ENCODE data around the gene PFKFB3. TPM values are rescaled to one million over a fixed set of nuclear protein-coding genes. Genes with fewer than 3 reads are reported as not detected.
"Not testable (repeated sequence)": the region's sequence is repeated elsewhere in the genome, so short reads cannot be mapped to it uniquely, and the experiment has no call there.

Gene PFKFB3
- total RNA-seq, 1 donor from 2014 or later: 108 TPM

- DNase-seq: no peak
- H3K36me3 Mint-ChIP-seq (ENCODE audit: low read depth): peaks cover 72% of the 10 kb centered on the region
- intact Hi-C loops (cut with micrococcal nuclease): no loop called here
- no peaks in the 10 kb centered on the region for H3K9me3 Mint-ChIP-seq
- H3K4me1 Mint-ChIP-seq: peaks cover 17% of the 10 kb centered on the region
- peak overlapping the region; percentile 11 for H3K27ac Mint-ChIP-seq
- H3K4me3 Mint-ChIP-seq: no peak overlapping the region
- no peaks in the 10 kb centered on the region for H3K27me3 Mint-ChIP-seq
These were observed 30.4 kb downstream of the PFKFB3 start for GRCh38 chr10:6232846-6233724.

- intact Hi-C loops (cut with micrococcal nuclease): no loop called here
- Mint-ChIP-seq H3K4me1 (peaks cover 18% of the 10 kb centered on the region), H3K9me3 (peaks cover 3% of the 10 kb centered on the region), H3K36me3 (ENCODE audit: low read depth) (peaks cover 68% of the 10 kb centered on the region), H3K27me3 (no peaks in the 10 kb centered on the region), H3K27ac (peak overlapping the region; percentile 73), H3K4me3 (no peak overlapping the region)
- no peak for DNase-seq
These were observed 31.1 kb downstream of the PFKFB3 start for GRCh38 chr10:6233725-6234277.

- intact Hi-C loops (cut with micrococcal nuclease): no loop called here
- Mint-ChIP-seq H3K36me3 (ENCODE audit: low read depth) (peaks cover 72% of the 10 kb centered on the region), H3K4me3 (no peak overlapping the region), H3K9me3 (peaks cover 3% of the 10 kb centered on the region), H3K27me3 (no peaks in the 10 kb centered on the region), H3K27ac (peak overlapping the region; percentile 73), H3K4me1 (peaks cover 24% of the 10 kb centered on the region)
- no peak for DNase-seq
These were observed 31.6 kb downstream of the PFKFB3 start for GRCh38 chr10:6234371-6234770.

- Mint-ChIP-seq H3K9me3 (peaks cover 3% of the 10 kb centered on the region), H3K27me3 (no peaks in the 10 kb centered on the region), H3K4me3 (no peak overlapping the region), H3K27ac (peak overlapping the region; percentile 72), H3K36me3 (ENCODE audit: low read depth) (peaks cover 72% of the 10 kb centered on the region), H3K4me1 (peaks cover 34% of the 10 kb centered on the region)
- intact Hi-C loops (cut with micrococcal nuclease): no loop called here
- no peak for DNase-seq
These were observed 33.8 kb downstream of the PFKFB3 start for GRCh38 chr10:6236349-6237198.

- Mint-ChIP-seq H3K36me3 (ENCODE audit: low read depth) (peaks cover 70% of the 10 kb centered on the region), H3K27ac (peak overlapping the region; percentile 72), H3K9me3 (peaks cover 3% of the 10 kb centered on the region), H3K27me3 (no peaks in the 10 kb centered on the region), H3K4me1 (peaks cover 34% of the 10 kb centered on the region), H3K4me3 (no peak overlapping the region)
- no peak for DNase-seq
- intact Hi-C loops (cut with micrococcal nuclease): no loop called here
These were observed 34.4 kb downstream of the PFKFB3 start for GRCh38 chr10:6237199-6237530.

- peaks cover 60% of the 10 kb centered on the region for H3K36me3 Mint-ChIP-seq (ENCODE audit: low read depth)
- not testable (repeated sequence) for H3K4me3 Mint-ChIP-seq
- intact Hi-C loops (cut with micrococcal nuclease): loop anchor here (1.0 to 2.0 kb wide), 3 partner anchors 32 to 110 kb away; no protein-coding TSS in a partner anchor
These were observed 36.0 kb downstream of the PFKFB3 start for GRCh38 chr10:6238587-6239212.

GRCh38 chr10:6239213-6239991, 36.7 kb downstream of the PFKFB3 start:
- peaks cover 3% of the 10 kb centered on the region for H3K9me3 Mint-ChIP-seq
- H3K4me1 Mint-ChIP-seq: peaks cover 34% of the 10 kb centered on the region
- DNase-seq: peak; percentile 87
- intact Hi-C loops (cut with micrococcal nuclease): loop anchor here (1.0 to 2.0 kb wide), 3 partner anchors 31 to 109 kb away; no protein-coding TSS in a partner anchor
- H3K4me3 Mint-ChIP-seq: no peak overlapping the region
- peaks cover 54% of the 10 kb centered on the region for H3K36me3 Mint-ChIP-seq (ENCODE audit: low read depth)
- no peaks in the 10 kb centered on the region for H3K27me3 Mint-ChIP-seq
- H3K27ac Mint-ChIP-seq: peak overlapping the region; percentile 16

More at GRCh38 chr10:6238587-6239212, 36.0 kb downstream of the PFKFB3 start:
- not testable (repeated sequence) for DNase-seq, H3K27me3 Mint-ChIP-seq, H3K9me3 Mint-ChIP-seq
- peaks cover 37% of the 10 kb centered on the region for H3K4me1 Mint-ChIP-seq
- H3K27ac Mint-ChIP-seq: peak overlapping the region; percentile 16

- Mint-ChIP-seq H3K9me3 (peaks cover 3% of the 10 kb centered on the region), H3K27ac (peak overlapping the region; percentile 60), H3K36me3 (ENCODE audit: low read depth) (peaks cover 50% of the 10 kb centered on the region), H3K4me1 (peaks cover 31% of the 10 kb centered on the region), H3K4me3 (no peak overlapping the region), H3K27me3 (no peaks in the 10 kb centered on the region)
- no peak for DNase-seq
- intact Hi-C loops (cut with micrococcal nuclease): no loop called here
These were observed 37.5 kb downstream of the PFKFB3 start for GRCh38 chr10:6240254-6240653.

GRCh38 chr10:6242089-6242488, 39.4 kb downstream of the PFKFB3 start:
- Mint-ChIP-seq H3K27me3 (no peaks in the 10 kb centered on the region), H3K9me3 (peaks cover 3% of the 10 kb centered on the region), H3K4me1 (peaks cover 26% of the 10 kb centered on the region), H3K36me3 (ENCODE audit: low read depth) (peaks cover 38% of the 10 kb centered on the region), H3K4me3 (no peak overlapping the region), H3K27ac (no peak overlapping the region)
- no peak for DNase-seq
- intact Hi-C loops (cut with micrococcal nuclease): no loop called here

GRCh38 chr10:6244510-6244909, 41.8 kb downstream of the PFKFB3 start:
- Mint-ChIP-seq H3K4me3 (no peak overlapping the region), H3K4me1 (peaks cover 15% of the 10 kb centered on the region), H3K9me3 (no peaks in the 10 kb centered on the region), H3K27me3 (no peaks in the 10 kb centered on the region), H3K36me3 (ENCODE audit: low read depth) (peaks cover 30% of the 10 kb centered on the region), H3K27ac (no peak overlapping the region)
- no peak for DNase-seq
- intact Hi-C loops (cut with micrococcal nuclease): no loop called here

- no peak for DNase-seq
- Mint-ChIP-seq H3K4me3 (no peak overlapping the region), H3K36me3 (ENCODE audit: low read depth) (peaks cover 14% of the 10 kb centered on the region), H3K9me3 (no peaks in the 10 kb centered on the region), H3K27ac (no peak overlapping the region), H3K4me1 (peaks cover 3% of the 10 kb centered on the region), H3K27me3 (no peaks in the 10 kb centered on the region)
- intact Hi-C loops (cut with micrococcal nuclease): no loop called here
These were observed 44.4 kb downstream of the PFKFB3 start for GRCh38 chr10:6247041-6247712.

- intact Hi-C loops (cut with micrococcal nuclease); H3K27me3 Mint-ChIP-seq; H3K4me1 Mint-ChIP-seq; DNase-seq; H3K9me3 Mint-ChIP-seq; H3K4me3 Mint-ChIP-seq; H3K27ac Mint-ChIP-seq: not testable (repeated sequence)
- peaks cover 16% of the 10 kb centered on the region for H3K36me3 Mint-ChIP-seq (ENCODE audit: low read depth)
These were observed 46.2 kb downstream of the PFKFB3 start for GRCh38 chr10:6248908-6249307.
